Spinal cord (tissue), 10 donors: ENCODE results near the gene MARS1. TPM values are rescaled to one million over a fixed set of nuclear protein-coding genes. Genes with fewer than 3 reads are reported as not detected.
"Not testable (repeated sequence)": the region's sequence is repeated elsewhere in the genome, so short reads cannot be mapped to it uniquely, and the experiment has no call there.

Experiments
- DNase-seq, 6 donors: peaks; one replicate each; pipeline versions ENCODE4 v3.0.0 to v3.0.0-alpha.2; 2013 to 2015; ENCODE audit warnings: low spot score in 6 of 6, low read depth in 4 of 6
- H3K27ac ChIP-seq: one replicate; pipeline ENCODE4 v1.5.1; 2013; ENCODE audit warnings: low read depth, low read length, control low read depth
- H3K27me3 ChIP-seq: one replicate; pipeline ENCODE4 v1.6.1; 2013; ENCODE audit warnings: low read length; ENCODE audit not compliant: control insufficient read depth, insufficient read depth
- H3K36me3 ChIP-seq: one replicate; pipeline ENCODE4 v1.6.1; 2013; ENCODE audit warnings: low read length; ENCODE audit not compliant: control insufficient read depth, insufficient read depth
- H3K4me1 ChIP-seq: one replicate; pipeline ENCODE4 v1.6.1; 2013; ENCODE audit warnings: low read length; ENCODE audit not compliant: control insufficient read depth, insufficient read depth
- H3K4me3 ChIP-seq: one replicate; pipeline ENCODE4 v1.5.1; 2013; ENCODE audit warnings: low read depth, low read length, control low read depth
- H3K9me3 ChIP-seq: one replicate; pipeline ENCODE4 v1.6.1; 2013; ENCODE audit warnings: low read length; ENCODE audit not compliant: control insufficient read depth, insufficient read depth
- WGBS: methylation state at CpG from one replicate; pipeline ENCODE4 v1.1.5; 2013; ENCODE audit warnings: missing lambda C conversion rate; ENCODE audit not compliant: insufficient coverage; 5-methylcytosine and 5-hydroxymethylcytosine counted together
- polyA plus RNA-seq, 2 donors: library from polyadenylated mRNA; unstranded; fragments of 120-200 nt; gene quantifications; one replicate each; pipeline ENCODE4 v1.2.1, GENCODE V29; 2013; ENCODE audit not compliant: insufficient read length in 2 of 2
- total RNA-seq, 2 donors: library from RNA; depleted of rRNA in 1 of 2; stranded (reverse); fragments of 120-200 nt in 1 of 2; fragments of >200 nt in 1 of 2; gene quantifications; one replicate each; pipeline versions ENCODE4 v1.2.3 to v1.2.4, GENCODE V29; 2013 to 2014
- donor health status: healthy.

The MARS1 gene
- total and polyA plus RNA-seq, 4 donors = 68.6 to 203 (median 143) TPM

DNA sequence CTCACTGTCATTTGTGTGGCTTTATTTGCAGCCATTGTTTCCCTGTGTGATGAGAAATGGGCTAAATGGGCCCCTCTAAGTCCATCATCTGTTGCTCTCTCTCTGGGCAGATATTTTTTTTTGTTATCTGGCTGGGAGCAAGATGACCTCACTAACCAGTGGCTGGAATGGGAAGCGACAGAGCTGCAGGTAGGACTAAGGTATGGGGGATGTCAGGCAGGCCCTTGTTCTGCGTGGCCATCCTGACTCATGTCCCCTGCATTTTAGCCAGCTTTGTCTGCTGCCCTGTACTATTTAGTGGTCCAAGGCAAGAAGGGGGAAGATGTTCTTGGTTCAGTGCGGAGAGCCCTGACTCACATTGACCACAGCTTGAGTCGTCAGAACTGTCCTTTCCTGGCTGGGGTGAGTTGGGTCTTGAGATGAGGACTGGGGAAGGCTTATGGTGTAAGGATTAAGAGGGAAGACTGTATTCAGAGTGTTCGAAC, 1.3 kb downstream of the MARS1 start:
- Histone ChIP-seq H3K4me1 (peaks cover 16% of the 10 kb centered on the region), H3K4me3 (peak overlapping the region; percentile 92), H3K27ac (no peak overlapping the region), H3K36me3 (peaks cover 21% of the 10 kb centered on the region), H3K27me3 (no peaks in the 10 kb centered on the region), H3K9me3 (no peaks in the 10 kb centered on the region)
- 98% methylated on average over 4 of the region's 5 CpGs for WGBS
- no peak for DNase-seq

DNA sequence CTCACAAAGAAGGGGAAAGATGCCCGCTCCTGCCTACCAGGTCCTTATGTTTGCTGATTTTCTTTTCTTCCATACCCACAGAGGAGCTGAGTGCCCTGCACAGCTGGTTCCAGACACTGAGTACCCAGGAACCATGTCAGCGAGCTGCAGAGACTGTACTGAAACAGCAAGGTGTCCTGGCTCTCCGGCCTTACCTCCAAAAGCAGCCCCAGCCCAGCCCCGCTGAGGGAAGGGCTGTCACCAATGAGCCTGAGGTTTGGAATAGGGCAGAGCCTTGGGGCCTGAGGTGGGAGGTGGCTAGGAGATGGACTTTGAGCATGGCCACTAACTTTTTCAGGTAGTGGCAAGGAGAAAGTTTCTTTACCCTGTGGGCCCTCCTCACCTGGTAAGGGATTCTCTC, 2.3 kb downstream of the MARS1 start:
- no peaks in the 10 kb centered on the region for H3K9me3 ChIP-seq
- H3K4me3 ChIP-seq = no peak overlapping the region
- peaks cover 24% of the 10 kb centered on the region for H3K36me3 ChIP-seq
- no peak overlapping the region for H3K27ac ChIP-seq
- H3K4me1 ChIP-seq = peaks cover 16% of the 10 kb centered on the region
- no peak for DNase-seq
- H3K27me3 ChIP-seq = no peaks in the 10 kb centered on the region
- 100% methylated on average over 3 of the region's 4 CpGs for WGBS

DNA sequence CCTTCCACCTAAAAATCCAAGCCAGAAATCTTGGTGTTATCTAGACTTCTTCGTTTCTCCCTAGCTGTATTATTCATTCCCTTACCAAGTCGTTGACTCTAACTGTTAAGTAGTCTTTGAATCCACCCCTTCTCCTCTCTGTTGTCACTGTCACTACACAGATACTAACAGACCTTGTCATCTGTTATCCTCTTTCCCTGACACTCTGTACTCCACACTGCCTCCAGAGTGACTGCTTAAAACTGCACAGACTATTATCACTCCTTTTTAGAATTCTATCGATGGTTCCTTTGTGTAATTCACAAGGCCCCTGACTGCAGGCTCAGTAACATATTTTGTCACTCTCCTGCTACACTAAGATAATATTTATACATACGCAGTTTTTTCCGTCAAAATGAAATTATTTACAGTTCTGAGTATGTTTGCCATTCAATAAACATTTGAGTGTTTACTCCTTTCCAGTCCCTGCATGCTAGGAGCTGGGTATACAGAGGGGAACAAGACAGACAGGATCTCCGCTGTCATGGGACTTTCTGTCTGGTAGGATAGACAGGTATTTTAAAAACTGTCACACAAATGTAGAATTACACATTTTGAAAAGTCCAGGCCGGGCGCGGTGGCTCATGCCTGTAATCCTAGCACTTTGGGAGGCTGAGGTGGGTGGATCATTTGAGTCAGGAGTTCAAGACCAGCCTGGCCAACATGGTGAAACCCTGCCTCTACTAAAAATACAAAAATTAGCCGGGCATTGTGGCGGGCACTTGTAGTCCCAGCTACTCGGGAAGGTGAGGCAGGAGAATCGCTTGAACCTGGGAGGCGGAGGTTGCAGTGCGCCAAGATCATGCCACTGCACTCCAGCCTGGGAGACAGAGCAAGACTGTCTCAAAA, 3.8 kb downstream of the MARS1 start:
- Histone ChIP-seq H3K4me3 (no peak overlapping the region), H3K4me1 (peaks cover 16% of the 10 kb centered on the region), H3K27ac (no peak overlapping the region), H3K36me3 (peaks cover 40% of the 10 kb centered on the region), H3K27me3 (no peaks in the 10 kb centered on the region), H3K9me3 (no peaks in the 10 kb centered on the region)
- peak in 1 of 6 donors; percentile 10 for DNase-seq
- 90% methylated on average over 8 of the region's 15 CpGs for WGBS

DNA sequence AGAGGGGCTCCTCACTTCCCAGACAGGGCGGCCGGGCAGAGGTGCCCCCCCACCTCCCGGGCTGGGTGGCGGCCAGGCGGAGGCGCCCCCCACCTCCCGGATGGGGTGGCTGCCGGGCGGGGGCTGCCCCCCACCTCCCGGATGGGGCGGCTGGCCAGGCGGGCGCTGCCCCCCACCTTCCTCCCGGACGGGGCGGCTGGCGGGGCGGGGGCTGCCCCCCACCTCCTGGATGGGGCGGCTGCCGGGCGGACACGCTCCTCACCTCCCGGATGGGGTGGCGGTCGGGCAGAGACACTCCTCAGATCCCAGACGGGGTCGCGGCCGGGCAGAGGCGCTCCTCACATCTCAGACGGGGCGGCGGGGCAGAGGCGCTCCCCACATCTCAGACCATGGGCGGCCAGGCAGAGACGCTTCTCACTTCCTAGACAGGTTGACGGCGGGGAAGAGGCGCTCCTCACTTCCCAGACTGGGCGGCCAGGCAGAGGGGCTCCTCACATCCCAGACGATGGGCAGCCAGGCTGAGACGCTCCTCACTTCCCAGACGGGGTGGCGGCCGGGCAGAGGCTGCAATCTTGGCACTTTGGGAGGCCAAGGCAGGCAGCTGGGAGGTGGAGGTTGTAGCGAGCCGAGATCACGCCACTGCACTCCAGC, 7.3 kb downstream of the MARS1 start:
- H3K4me3 ChIP-seq, H3K4me1 ChIP-seq, H3K27me3 ChIP-seq, H3K27ac ChIP-seq, H3K9me3 ChIP-seq, DNase-seq: not testable (repeated sequence)
- H3K36me3 ChIP-seq = peaks cover 56% of the 10 kb centered on the region
- WGBS = 95% methylated on average over 25 of the region's 48 CpGs

DNA sequence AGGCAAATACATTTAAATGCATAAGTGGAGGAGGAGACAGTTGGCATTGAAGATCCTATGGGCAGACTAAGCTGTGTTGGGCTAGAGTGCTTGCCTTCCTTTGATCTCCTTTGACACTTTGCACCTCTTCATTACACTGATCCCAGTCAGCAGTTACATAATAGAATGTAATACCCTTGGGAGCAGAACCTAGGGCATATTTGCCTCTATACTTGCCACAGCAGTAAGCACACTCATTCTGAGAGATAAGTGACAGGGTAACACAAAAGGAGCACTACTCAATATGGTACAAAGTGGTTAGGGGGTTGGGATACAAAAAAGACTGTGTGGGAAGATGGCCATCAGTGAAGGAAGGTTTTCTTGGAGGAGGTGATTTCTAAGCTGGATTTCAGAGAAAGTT, 9.0 kb downstream of the MARS1 start:
- no peak overlapping the region for H3K4me3 ChIP-seq
- H3K27ac ChIP-seq = no peak overlapping the region
- no peak for DNase-seq
- H3K4me1 ChIP-seq = no peaks in the 10 kb centered on the region
- no peaks in the 10 kb centered on the region for H3K9me3 ChIP-seq
- peaks cover 62% of the 10 kb centered on the region for H3K36me3 ChIP-seq
- no peaks in the 10 kb centered on the region for H3K27me3 ChIP-seq

DNA sequence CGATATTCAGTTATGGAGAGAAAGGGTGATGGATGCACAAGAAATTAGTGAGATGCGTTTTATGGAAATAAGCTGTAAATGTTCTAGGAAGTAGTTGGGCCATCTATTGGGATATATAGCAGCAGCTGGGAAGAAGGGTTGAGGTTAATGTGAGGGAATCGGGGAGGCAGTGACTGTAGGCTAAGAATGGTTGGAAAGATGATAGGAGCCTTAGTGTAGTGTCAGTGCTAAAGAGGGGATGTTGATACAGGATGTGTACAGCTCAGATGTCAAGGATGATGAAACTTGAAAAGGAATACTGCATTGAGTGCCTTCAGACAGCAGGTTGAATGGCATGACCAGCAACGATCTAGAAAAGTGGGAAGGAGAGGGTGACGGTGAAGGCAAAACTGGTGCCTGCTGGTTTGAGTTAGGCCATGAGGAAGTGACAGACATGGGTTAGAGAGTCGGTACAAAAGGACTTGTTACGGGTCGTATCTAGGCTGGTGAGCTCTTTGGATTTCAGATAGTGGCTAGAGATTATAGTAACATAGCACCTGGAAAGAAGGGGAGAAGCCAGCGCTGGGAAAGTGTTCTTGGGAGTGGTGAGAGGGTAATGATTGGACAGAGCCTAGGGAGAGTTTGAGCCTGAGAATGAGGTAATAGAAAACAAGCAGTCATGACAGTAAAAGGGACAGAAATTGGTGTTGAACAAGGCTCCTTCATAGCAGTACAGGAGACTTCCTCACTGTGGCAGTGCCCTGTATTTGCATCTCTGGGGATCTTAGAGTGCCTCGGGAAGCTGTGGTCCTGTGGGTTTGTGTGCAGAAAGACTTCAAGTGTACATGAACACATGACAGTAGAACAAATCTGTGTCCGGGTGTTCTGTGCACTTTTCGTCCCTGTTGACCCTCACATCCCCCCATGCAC, 9.6 kb downstream of the MARS1 start:
- Histone ChIP-seq H3K36me3 (peaks cover 65% of the 10 kb centered on the region), H3K4me3 (no peak overlapping the region), H3K27ac (no peak overlapping the region), H3K9me3 (no peaks in the 10 kb centered on the region), H3K27me3 (no peaks in the 10 kb centered on the region), H3K4me1 (no peaks in the 10 kb centered on the region)
- DNase-seq = no peak
- WGBS = 97% methylated on average over 12 of the region's 12 CpGs

DNA sequence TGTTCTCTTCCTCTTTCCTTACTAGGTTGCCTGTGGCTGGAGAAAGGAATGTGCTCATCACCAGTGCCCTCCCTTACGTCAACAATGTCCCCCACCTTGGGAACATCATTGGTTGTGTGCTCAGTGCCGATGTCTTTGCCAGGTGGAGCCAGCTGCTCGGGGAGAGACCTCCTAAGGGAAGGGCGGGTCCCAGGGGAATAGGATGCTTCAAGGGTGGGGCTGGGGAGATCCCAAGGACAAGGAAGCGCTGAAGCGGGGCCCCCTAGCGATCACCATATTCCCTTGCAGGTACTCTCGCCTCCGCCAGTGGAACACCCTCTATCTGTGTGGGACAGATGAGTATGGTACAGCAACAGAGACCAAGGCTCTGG, 10.2 kb downstream of the MARS1 start:
- no CpG with 5 or more reads among the region's 9 CpGs for whole genome bisulfite sequencing
- no peaks in the 10 kb centered on the region for H3K27me3 ChIP-seq
- no peaks in the 10 kb centered on the region for H3K4me1 ChIP-seq
- H3K36me3 ChIP-seq = peaks cover 68% of the 10 kb centered on the region
- no peak overlapping the region for H3K27ac ChIP-seq
- no peak overlapping the region for H3K4me3 ChIP-seq
- H3K9me3 ChIP-seq = no peaks in the 10 kb centered on the region
- DNase-seq = no peak

DNA sequence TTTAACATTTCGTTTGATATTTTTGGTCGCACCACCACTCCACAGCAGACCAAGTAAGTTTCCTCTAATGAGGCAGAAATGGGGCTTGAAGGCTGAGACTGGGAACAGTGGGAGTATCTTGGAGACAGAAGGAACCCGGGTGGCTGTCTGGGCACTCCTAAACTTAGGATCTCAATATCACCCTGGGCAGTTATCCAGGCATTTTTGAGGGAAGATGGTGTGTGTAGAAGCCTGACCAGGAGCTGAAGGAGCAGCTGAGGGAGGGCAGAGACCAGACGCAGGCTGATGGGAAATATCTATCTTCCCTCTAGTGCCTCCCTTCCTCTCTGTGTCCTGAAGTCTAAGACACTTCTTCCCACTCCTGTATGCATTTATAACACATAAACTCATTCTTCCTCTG, 10.7 kb downstream of the MARS1 start:
- DNase-seq = no peak
- Histone ChIP-seq H3K27ac (no peak overlapping the region), H3K36me3 (peaks cover 72% of the 10 kb centered on the region), H3K9me3 (no peaks in the 10 kb centered on the region), H3K4me1 (no peaks in the 10 kb centered on the region), H3K4me3 (no peak overlapping the region), H3K27me3 (no peaks in the 10 kb centered on the region)
- WGBS = no CpG with 5 or more reads among the region's 4 CpGs

DNA sequence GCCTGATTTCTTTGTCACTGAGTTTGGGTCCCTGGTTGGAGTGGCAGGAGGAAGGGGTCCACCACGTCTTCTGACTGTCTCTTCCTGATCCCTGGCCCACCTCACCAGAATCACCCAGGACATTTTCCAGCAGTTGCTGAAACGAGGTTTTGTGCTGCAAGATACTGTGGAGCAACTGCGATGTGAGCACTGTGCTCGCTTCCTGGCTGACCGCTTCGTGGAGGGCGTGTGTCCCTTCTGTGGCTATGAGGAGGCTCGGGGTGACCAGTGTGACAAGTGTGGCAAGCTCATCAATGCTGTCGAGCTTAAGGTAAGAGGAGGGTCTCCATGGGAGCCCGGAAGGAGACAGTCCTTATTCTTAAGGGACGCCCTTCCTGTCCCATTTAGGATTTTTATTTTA, 12.3 kb downstream of the MARS1 start:
- Histone ChIP-seq H3K27ac (no peak overlapping the region), H3K27me3 (no peaks in the 10 kb centered on the region), H3K9me3 (no peaks in the 10 kb centered on the region), H3K36me3 (peaks cover 83% of the 10 kb centered on the region), H3K4me1 (no peaks in the 10 kb centered on the region), H3K4me3 (no peak overlapping the region)
- DNase-seq = no peak
- WGBS = 98% methylated on average over 11 of the region's 11 CpGs
